ENCODE measurements around the gene ARVCF. TPM values are rescaled to one million over a fixed set of nuclear protein-coding genes. Genes with fewer than 3 reads are reported as not detected.

Gene ARVCF, protein sequence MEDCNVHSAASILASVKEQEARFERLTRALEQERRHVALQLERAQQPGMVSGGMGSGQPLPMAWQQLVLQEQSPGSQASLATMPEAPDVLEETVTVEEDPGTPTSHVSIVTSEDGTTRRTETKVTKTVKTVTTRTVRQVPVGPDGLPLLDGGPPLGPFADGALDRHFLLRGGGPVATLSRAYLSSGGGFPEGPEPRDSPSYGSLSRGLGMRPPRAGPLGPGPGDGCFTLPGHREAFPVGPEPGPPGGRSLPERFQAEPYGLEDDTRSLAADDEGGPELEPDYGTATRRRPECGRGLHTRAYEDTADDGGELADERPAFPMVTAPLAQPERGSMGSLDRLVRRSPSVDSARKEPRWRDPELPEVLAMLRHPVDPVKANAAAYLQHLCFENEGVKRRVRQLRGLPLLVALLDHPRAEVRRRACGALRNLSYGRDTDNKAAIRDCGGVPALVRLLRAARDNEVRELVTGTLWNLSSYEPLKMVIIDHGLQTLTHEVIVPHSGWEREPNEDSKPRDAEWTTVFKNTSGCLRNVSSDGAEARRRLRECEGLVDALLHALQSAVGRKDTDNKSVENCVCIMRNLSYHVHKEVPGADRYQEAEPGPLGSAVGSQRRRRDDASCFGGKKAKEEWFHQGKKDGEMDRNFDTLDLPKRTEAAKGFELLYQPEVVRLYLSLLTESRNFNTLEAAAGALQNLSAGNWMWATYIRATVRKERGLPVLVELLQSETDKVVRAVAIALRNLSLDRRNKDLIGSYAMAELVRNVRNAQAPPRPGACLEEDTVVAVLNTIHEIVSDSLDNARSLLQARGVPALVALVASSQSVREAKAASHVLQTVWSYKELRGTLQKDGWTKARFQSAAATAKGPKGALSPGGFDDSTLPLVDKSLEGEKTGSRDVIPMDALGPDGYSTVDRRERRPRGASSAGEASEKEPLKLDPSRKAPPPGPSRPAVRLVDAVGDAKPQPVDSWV
- total RNA-seq = 19.2 and 23.2 TPM in 2 replicates

DNA sequence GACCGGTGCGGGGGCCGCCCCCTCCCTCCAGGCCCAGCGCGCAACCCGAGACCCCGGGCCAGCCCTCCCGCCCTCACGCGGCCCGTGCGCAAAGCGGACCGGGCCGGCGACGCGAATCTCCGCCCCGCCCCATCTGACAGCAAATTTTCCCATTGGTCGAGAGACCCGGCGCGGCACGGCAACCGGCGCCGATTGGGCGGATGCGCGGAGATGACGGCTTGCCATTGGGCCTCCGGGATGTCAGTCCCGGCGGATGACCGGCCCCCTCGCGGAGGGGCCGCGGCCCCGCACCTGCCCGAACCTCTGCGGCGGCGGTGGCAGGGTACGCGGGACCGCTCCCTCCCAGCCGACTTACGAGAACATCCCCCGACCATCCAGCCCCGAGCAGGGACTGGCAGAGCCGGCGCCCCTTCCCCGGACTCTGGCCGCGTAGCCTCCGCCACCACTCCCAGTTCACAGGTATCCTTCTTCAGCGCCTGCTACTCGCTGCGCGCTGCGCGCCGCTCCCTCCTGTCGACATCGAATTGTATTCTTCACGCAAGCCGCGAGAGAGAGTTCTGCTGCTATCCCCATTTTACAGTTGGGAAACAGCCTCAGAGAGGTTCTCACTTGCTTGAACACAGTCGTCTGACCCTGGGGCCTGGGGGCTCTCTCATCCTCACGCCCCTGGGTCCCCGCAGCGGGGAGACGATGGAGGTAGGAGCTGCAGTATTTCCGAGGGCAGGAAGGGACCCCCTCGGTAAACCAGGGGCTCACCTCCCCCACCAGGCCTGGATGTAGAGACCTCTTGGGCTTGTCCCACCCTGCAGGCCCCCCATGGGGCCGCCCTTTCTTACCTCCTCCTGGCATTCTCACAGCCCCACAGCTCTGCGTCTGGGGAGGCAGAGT, at the start of gene ARVCF:
Gene ARVCF (minus strand): TSS at position 90 of the 888 bp plus-strand sequence. CDS start 26,029 bp downstream, outside the sequence.
- Histone ChIP-seq H3K27me3 (ENCODE audit: control insufficient read depth, insufficient read depth, low read length) (peaks cover 11% of the 10 kb centered on the region), H3K36me3 (ENCODE audit: control insufficient read depth, insufficient read depth, low read length) (no peaks in the 10 kb centered on the region), H3K4me3 (ENCODE audit: low read depth, low read length) (peak within 1 kb of the TSS; percentile 59)
- TF ChIP-seq, protein P1, sequence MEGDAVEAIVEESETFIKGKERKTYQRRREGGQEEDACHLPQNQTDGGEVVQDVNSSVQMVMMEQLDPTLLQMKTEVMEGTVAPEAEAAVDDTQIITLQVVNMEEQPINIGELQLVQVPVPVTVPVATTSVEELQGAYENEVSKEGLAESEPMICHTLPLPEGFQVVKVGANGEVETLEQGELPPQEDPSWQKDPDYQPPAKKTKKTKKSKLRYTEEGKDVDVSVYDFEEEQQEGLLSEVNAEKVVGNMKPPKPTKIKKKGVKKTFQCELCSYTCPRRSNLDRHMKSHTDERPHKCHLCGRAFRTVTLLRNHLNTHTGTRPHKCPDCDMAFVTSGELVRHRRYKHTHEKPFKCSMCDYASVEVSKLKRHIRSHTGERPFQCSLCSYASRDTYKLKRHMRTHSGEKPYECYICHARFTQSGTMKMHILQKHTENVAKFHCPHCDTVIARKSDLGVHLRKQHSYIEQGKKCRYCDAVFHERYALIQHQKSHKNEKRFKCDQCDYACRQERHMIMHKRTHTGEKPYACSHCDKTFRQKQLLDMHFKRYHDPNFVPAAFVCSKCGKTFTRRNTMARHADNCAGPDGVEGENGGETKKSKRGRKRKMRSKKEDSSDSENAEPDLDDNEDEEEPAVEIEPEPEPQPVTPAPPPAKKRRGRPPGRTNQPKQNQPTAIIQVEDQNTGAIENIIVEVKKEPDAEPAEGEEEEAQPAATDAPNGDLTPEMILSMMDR (IDR thresholded peaks at IDR 0.05; ENCODE audit: insufficient read depth, low read length, severe bottlenecking) = peak; percentile 19
- FAIRE-seq (no peak), DNase-seq (ENCODE audit: low read depth) (peak; percentile 51)

DNA sequence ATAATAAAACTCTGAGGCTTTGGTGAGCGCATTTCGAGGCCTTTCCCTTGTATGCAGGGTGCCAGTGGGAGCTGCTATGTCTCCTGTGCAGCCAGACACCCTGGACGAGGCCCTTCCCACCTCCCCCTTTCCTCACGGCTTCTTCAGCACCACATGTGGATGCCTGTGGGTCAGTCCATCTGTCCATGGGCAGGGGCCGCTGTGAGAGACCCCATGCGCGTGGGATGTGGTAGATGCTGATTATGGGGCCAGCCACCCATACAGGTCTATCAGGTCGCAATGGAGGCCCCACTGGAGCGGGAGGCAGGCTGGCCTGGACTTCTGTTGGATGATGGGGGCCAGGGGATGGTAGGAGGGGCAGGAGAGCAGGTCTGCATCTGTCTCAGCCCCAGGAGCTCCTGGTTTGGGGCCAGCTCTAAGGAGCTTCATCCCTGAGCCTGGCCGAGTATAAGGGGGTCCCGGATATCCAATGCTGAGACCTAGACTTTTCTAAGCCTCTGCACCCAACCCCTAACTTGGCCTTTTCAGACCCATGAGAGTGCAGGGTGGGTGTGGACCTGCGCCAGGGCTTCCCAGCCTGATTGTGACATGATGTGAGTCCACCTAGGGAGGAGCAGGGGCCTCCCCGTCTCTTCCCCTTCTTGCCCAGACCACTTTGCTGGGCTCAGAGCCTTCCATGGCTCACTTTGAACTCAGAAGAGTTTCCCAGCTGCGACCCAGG, 49.4 kb upstream of the ARVCF start:
- DNase-seq (ENCODE audit: low read depth) = no peak
- H3K36me3 ChIP-seq (ENCODE audit: control insufficient read depth, insufficient read depth, low read length) = peaks cover 5% of the 10 kb centered on the region
- no peak overlapping the region for H3K4me3 ChIP-seq (ENCODE audit: low read depth, low read length)
- no peaks in the 10 kb centered on the region for H3K27me3 ChIP-seq (ENCODE audit: control insufficient read depth, insufficient read depth, low read length)
- no peak for FAIRE-seq
- TF ChIP-seq, protein P1 (IDR thresholded peaks at IDR 0.05; ENCODE audit: insufficient read depth, low read length, severe bottlenecking) = no peak

DNA sequence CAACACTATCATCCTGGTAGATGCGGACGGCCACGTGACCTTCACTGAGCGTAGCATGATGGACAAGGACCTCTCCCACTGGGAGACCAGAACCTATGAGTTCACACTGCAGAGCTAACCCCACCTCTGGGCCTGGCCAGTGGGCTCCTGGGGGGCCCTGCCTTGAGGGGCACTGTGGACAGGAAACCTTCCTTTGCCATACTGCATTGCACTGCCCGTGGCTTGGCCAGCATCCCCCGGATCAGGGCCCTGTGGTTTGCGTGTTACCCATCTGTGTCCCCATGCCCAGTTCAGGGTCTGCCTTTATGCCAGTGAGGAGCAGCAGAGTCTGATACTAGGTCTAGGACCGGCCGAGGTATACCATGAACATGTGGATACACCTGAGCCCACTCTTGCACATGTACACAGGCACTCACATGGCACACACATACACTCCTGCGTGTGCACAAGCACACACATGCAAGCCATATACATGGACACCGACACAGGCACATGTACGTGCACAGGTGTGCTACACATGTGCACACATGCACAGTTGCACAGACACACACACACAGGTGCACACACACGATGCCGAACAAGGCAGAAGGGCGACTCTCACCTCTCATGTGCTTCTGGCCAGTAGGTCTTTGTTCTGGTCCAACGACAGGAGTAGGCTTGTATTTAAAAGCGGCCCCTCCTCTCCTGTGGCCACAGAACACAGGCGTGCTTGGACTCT, 48.1 kb upstream of the ARVCF start:
- DNase-seq (ENCODE audit: low read depth) (no peak), FAIRE-seq (peak; percentile 94)
- Histone ChIP-seq H3K4me3 (ENCODE audit: low read depth, low read length) (no peak overlapping the region), H3K36me3 (ENCODE audit: control insufficient read depth, insufficient read depth, low read length) (peaks cover 7% of the 10 kb centered on the region), H3K27me3 (ENCODE audit: control insufficient read depth, insufficient read depth, low read length) (no peaks in the 10 kb centered on the region)
- TF ChIP-seq, protein P1 (IDR thresholded peaks at IDR 0.05; ENCODE audit: insufficient read depth, low read length, severe bottlenecking) = no peak

DNA sequence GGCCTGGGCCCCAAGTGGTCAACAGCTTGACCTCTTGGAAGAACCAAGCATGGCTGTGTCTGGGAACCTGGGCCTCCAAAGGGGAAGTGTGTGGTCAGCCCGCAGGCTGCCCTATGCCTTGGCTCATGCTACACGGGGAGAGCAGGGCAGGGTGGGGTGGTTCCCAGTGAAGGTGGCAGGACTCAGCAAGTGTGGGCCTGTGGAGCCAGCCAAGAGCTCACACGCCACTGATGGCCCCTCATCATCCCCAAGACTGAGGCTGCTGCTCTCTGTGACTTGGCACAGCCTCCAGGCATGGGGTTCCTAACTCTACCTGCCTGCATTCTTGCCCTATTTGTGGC, 47.5 kb upstream of the ARVCF start:
- FAIRE-seq (peak; percentile 52), DNase-seq (ENCODE audit: low read depth) (no peak)
- TF ChIP-seq, protein P1 (IDR thresholded peaks at IDR 0.05; ENCODE audit: insufficient read depth, low read length, severe bottlenecking) = no peak
- H3K27me3 ChIP-seq (ENCODE audit: control insufficient read depth, insufficient read depth, low read length) = no peaks in the 10 kb centered on the region
- H3K4me3 ChIP-seq (ENCODE audit: low read depth, low read length) = no peak overlapping the region
- peaks cover 7% of the 10 kb centered on the region for H3K36me3 ChIP-seq (ENCODE audit: control insufficient read depth, insufficient read depth, low read length)
